ENCODE measurements around the gene CDC14A. TPM values are rescaled to one million over a fixed set of nuclear protein-coding genes. Genes with fewer than 3 reads are reported as not detected.
A peak's percentile ranks its signal among the peaks of the same experiment; 100 is the strongest.

Gene CDC14A
- total RNA-seq, 1 donor from 2014 or later = 21.4 TPM

DNA sequence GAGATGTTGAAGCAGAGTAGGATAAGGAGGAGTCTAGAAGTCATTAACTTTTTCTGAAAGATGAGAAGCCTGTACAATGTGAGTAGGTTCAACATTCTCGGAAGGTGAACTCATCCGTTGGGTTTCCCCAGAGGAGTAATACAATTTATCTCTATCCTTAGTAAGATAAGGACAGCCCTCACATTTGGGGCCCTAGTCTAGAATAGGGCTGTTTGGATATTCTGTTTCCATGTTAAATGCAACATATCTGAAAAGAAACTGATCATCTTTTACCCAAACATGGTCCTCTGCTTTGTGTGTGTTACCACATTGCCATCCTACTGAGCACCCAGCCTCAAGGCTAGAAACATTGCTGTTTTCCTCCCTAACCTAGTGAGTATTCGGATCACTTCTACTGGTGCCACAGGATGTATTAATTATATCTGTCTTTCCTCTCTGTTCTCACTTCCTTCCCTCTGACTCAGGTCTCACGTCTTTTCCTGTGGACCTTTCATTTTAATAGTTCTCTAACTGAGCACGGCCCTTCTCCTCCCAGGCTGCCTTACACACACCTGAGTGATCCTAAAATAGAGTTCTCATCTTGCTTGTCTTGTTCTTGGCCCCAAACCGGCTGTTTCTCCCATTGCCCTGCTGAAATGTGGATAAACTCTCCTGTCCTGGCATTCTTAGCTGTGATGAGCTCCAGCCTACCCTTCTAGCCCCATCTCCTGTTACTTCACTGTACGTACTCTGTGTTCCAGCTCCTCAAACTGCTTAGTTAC lies 91.7 kb downstream of the CDC14A start:
- peaks cover 50% of the 10 kb centered on the region for H3K4me1 Mint-ChIP-seq
- TF ChIP-seq, protein P1, sequence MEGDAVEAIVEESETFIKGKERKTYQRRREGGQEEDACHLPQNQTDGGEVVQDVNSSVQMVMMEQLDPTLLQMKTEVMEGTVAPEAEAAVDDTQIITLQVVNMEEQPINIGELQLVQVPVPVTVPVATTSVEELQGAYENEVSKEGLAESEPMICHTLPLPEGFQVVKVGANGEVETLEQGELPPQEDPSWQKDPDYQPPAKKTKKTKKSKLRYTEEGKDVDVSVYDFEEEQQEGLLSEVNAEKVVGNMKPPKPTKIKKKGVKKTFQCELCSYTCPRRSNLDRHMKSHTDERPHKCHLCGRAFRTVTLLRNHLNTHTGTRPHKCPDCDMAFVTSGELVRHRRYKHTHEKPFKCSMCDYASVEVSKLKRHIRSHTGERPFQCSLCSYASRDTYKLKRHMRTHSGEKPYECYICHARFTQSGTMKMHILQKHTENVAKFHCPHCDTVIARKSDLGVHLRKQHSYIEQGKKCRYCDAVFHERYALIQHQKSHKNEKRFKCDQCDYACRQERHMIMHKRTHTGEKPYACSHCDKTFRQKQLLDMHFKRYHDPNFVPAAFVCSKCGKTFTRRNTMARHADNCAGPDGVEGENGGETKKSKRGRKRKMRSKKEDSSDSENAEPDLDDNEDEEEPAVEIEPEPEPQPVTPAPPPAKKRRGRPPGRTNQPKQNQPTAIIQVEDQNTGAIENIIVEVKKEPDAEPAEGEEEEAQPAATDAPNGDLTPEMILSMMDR (IDR thresholded peaks at IDR 0.05; ENCODE audit: unreplicated experiment) = no peak
- no peaks in the 10 kb centered on the region for H3K27me3 Mint-ChIP-seq (ENCODE audit: low read depth)
- no peaks in the 10 kb centered on the region for H3K36me3 Mint-ChIP-seq
- peak overlapping the region; percentile 98 for H3K27ac Mint-ChIP-seq
- H3K9me3 Mint-ChIP-seq = no peaks in the 10 kb centered on the region
- no peak for DNase-seq (ENCODE audit: low spot score in 2 of 2, unreplicated experiment in 2 of 2)
- H3K4me3 Mint-ChIP-seq = peak overlapping the region; percentile 40

DNA sequence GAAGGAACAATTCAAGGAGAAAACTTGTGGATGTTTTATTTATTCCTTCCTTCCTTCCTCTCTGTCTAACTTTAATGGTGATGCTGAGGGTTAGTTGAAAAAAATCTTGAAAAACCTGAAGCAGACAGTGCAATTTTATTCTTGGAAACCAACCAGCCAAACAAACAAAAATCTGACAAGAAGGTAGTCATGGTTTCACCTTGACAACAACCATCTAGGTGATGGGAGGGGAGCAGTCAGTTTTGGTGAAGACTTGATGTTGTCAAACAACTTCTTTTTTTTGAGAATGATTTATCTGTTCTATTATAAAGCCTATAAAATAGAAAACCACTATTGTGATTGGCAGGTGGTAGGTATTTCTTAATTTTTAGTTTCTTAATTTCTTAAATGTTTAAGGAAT lies 93.3 kb downstream of the CDC14A start:
- peaks cover 36% of the 10 kb centered on the region for H3K4me1 Mint-ChIP-seq
- no peak overlapping the region for H3K4me3 Mint-ChIP-seq
- peaks cover 1% of the 10 kb centered on the region for H3K36me3 Mint-ChIP-seq
- H3K9me3 Mint-ChIP-seq = no peaks in the 10 kb centered on the region
- DNase-seq (ENCODE audit: low spot score in 2 of 2, unreplicated experiment in 2 of 2) = no peak
- H3K27ac Mint-ChIP-seq = peak overlapping the region; percentile 98
- TF ChIP-seq, protein P1 (IDR thresholded peaks at IDR 0.05; ENCODE audit: unreplicated experiment) = no peak
- no peaks in the 10 kb centered on the region for H3K27me3 Mint-ChIP-seq (ENCODE audit: low read depth)

- no peaks in the 10 kb centered on the region for H3K9me3 Mint-ChIP-seq
- TF ChIP-seq, protein P1 (IDR thresholded peaks at IDR 0.05; ENCODE audit: unreplicated experiment) = no peak
- H3K4me1 Mint-ChIP-seq = peaks cover 21% of the 10 kb centered on the region
- H3K4me3 Mint-ChIP-seq = no peak overlapping the region
- peaks cover 9% of the 10 kb centered on the region for H3K36me3 Mint-ChIP-seq
- no peaks in the 10 kb centered on the region for H3K27me3 Mint-ChIP-seq (ENCODE audit: low read depth)
- H3K27ac Mint-ChIP-seq = no peak overlapping the region
- DNase-seq (ENCODE audit: low spot score in 2 of 2, unreplicated experiment in 2 of 2) = no peak
Measured at GRCh38 chr1:100448366-100448765, 96.1 kb downstream of the CDC14A start.

GRCh38 chr1:100449477-100449876 lies 97.2 kb downstream of the CDC14A start:
- H3K27ac Mint-ChIP-seq = no peak overlapping the region
- peaks cover 11% of the 10 kb centered on the region for H3K4me1 Mint-ChIP-seq
- no peak overlapping the region for H3K4me3 Mint-ChIP-seq
- no peaks in the 10 kb centered on the region for H3K27me3 Mint-ChIP-seq (ENCODE audit: low read depth)
- TF ChIP-seq, protein P1 (IDR thresholded peaks at IDR 0.05; ENCODE audit: unreplicated experiment) = no peak
- no peak for DNase-seq (ENCODE audit: low spot score in 2 of 2, unreplicated experiment in 2 of 2)
- no peaks in the 10 kb centered on the region for H3K9me3 Mint-ChIP-seq
- H3K36me3 Mint-ChIP-seq = peaks cover 9% of the 10 kb centered on the region

DNA sequence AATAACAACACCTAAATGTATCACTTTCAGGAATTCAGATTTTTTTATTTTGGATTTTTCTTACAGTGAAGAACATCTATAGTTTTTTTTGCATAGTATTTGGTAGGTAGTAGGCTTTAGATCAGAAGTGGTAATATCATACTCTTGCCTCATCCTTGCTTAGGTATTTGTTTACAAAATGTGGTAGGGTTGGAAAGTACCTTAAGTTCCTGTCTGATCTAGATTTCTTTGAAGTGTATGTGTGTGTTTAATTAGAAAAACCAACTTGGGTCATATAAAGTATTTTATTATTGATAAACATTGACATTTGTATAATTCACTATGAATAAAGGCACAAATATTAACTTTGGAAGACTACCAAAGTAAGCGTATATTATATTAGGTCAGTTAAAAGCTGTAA lies 100.3 kb downstream of the CDC14A start:
- H3K27ac Mint-ChIP-seq = no peak overlapping the region
- H3K36me3 Mint-ChIP-seq = peaks cover 9% of the 10 kb centered on the region
- no peaks in the 10 kb centered on the region for H3K27me3 Mint-ChIP-seq (ENCODE audit: low read depth)
- TF ChIP-seq, protein P1 (IDR thresholded peaks at IDR 0.05; ENCODE audit: unreplicated experiment) = no peak
- peaks cover 3% of the 10 kb centered on the region for H3K4me1 Mint-ChIP-seq
- no peaks in the 10 kb centered on the region for H3K9me3 Mint-ChIP-seq
- no peak overlapping the region for H3K4me3 Mint-ChIP-seq
- DNase-seq (ENCODE audit: low spot score in 2 of 2, unreplicated experiment in 2 of 2) = no peak

Measured in mesothelial cell of epicardium (in vitro differentiated cells).